Osteoblast (primary cell): ENCODE results near the gene C2orf68. TPM values are rescaled to one million over a fixed set of nuclear protein-coding genes. Genes with fewer than 3 reads are reported as not detected.

Source experiments
- DNase-seq: peaks from one replicate; pipeline ENCODE4 v3.0.0; 2011; ENCODE audit warnings: low spot score, mixed read lengths; ENCODE audit not compliant: insufficient read length; ENCODE audit errors: missing footprints
- H2AFZ ChIP-seq: 2 replicates; pipeline ENCODE4 v1.6.0; 2011; ENCODE audit warnings: mild to moderate bottlenecking, low read length
- H3K27ac ChIP-seq: 2 replicates; pipeline ENCODE4 v1.5.1; 2011; ENCODE audit warnings: mild to moderate bottlenecking, low read depth, low read length, moderate library complexity
- H3K27me3 ChIP-seq: 2 replicates; pipeline ENCODE4 v1.6.0; 2012; ENCODE audit warnings: mild to moderate bottlenecking, control low read depth, inconsistent platforms, low read length, moderate library complexity; ENCODE audit not compliant: insufficient read depth
- H3K36me3 ChIP-seq: 2 replicates; pipeline ENCODE4 v1.5.1; 2011; ENCODE audit warnings: mild to moderate bottlenecking, low read length, control low read depth, moderate library complexity; ENCODE audit not compliant: insufficient read depth
- H3K4me1 ChIP-seq: 2 replicates; pipeline ENCODE4 v1.5.1; 2011; ENCODE audit warnings: mild to moderate bottlenecking, low read length, control low read depth, moderate library complexity; ENCODE audit not compliant: insufficient read depth
- H3K4me2 ChIP-seq: 2 replicates; pipeline ENCODE4 v1.6.0; 2011; ENCODE audit warnings: mild to moderate bottlenecking, low read length; ENCODE audit not compliant: insufficient read depth
- H3K4me3 ChIP-seq: fragments of 200-600 bp; sonication (generic); 3 replicates; pipeline ENCODE4 v1.5.1; 2012; ENCODE audit warnings: mild to moderate bottlenecking, low read length, inconsistent platforms; ENCODE audit not compliant: insufficient read depth
- H3K79me2 ChIP-seq: 2 replicates; pipeline ENCODE4 v1.6.0; 2012; ENCODE audit warnings: mild to moderate bottlenecking, low read length, control low read depth, inconsistent platforms; ENCODE audit not compliant: insufficient read depth
- H3K9me3 ChIP-seq: 2 replicates; pipeline ENCODE4 v1.5.1; 2011; ENCODE audit warnings: low read depth, low read length, control low read depth
- H4K20me1 ChIP-seq: 2 replicates; pipeline ENCODE4 v1.6.0; 2012; ENCODE audit warnings: mild to moderate bottlenecking, low read length, control low read depth; ENCODE audit not compliant: insufficient read depth
- total RNA-seq: library from RNA; depleted of rRNA; stranded (reverse); fragments of >200 nt; gene quantifications from 2 replicates; pipeline ENCODE4 v1.2.3, GENCODE V29; 2012
- TF ChIP-seq, protein P1 (sequence below): IDR thresholded peaks from 2 replicates; pipeline ENCODE4 v1.5.1; 2011; ENCODE audit warnings: mild to moderate bottlenecking, low read depth, low read length, moderate library complexity; ENCODE audit errors: extremely low read depth

The C2orf68 gene
- total RNA-seq, 1 donor = 23.9 TPM

DNA sequence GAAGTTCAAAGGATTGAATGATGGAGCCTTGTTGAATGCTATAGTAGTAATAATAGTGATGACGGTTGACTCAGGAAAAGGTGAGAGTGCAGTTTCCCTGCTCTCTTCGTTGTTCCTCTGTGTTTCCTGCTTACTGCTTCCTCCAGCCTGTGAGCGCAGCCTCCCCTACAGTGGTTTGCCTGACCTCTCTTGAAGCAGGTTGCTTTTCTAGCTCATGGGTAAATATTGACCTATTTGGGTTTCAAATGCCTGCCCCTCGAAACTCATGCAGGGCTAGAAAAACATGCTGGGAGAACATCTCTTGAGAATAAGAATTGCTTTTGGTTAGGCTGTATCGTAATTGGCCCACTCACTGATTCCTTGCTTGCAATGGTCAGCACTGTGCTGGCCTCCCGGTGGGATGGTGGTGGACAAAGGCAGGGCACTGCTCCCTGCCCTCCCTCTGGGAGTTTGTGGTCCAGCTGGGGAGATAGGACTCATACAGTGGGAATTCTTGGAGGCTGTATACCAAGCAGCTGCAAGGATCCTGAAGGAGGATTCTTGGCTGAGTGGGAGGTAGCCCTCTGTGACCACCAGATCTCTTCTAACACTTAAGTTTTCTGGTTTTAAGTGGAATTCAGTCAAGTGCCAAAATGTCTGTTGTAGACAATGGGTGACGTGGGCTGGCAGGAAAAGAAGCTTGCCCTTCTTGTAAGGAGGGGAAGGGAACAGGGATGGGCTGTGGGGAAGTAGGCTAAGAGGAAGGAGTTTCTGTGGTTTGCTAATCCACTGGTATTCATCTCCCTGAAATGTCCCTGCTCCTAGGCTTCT, 21.7 kb downstream of the C2orf68 start:
- peak overlapping the region; percentile 90 for H3K27ac ChIP-seq
- H2AFZ ChIP-seq = no peak overlapping the region
- H3K4me2 ChIP-seq = peak overlapping the region; percentile 52
- H3K27me3 ChIP-seq = no peaks in the 10 kb centered on the region
- no peaks in the 10 kb centered on the region for H3K9me3 ChIP-seq
- H3K79me2 ChIP-seq = peaks cover 39% of the 10 kb centered on the region
- TF ChIP-seq, protein P1, sequence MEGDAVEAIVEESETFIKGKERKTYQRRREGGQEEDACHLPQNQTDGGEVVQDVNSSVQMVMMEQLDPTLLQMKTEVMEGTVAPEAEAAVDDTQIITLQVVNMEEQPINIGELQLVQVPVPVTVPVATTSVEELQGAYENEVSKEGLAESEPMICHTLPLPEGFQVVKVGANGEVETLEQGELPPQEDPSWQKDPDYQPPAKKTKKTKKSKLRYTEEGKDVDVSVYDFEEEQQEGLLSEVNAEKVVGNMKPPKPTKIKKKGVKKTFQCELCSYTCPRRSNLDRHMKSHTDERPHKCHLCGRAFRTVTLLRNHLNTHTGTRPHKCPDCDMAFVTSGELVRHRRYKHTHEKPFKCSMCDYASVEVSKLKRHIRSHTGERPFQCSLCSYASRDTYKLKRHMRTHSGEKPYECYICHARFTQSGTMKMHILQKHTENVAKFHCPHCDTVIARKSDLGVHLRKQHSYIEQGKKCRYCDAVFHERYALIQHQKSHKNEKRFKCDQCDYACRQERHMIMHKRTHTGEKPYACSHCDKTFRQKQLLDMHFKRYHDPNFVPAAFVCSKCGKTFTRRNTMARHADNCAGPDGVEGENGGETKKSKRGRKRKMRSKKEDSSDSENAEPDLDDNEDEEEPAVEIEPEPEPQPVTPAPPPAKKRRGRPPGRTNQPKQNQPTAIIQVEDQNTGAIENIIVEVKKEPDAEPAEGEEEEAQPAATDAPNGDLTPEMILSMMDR = no peak
- H3K36me3 ChIP-seq = peaks cover 5% of the 10 kb centered on the region
- DNase-seq = peak; percentile 98
- H3K4me1 ChIP-seq = peaks cover 46% of the 10 kb centered on the region
- peak overlapping the region; percentile 5 for H3K4me3 ChIP-seq
- H4K20me1 ChIP-seq = peaks cover 4% of the 10 kb centered on the region

DNA sequence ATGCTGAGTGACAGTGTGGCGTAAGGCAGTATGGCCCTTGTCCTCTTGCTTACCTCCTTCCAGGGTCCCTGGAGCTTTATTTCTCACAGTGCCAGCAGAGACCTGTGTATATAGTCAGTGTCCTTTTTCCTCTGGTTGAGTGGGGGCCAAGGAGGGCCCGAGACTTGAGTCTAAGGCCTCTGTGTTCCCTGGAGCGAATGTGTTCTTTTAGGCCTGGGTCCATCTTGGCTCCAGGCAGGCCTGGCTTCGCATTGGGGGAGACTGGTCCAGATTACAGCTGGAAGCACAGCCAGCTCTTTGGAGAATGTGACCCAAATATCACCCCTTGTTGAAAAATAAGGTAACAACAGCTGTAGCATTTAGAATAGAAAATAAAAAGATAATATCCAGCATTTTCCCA, 22.7 kb downstream of the C2orf68 start:
- H2AFZ ChIP-seq = no peak overlapping the region
- H3K4me1 ChIP-seq = peaks cover 45% of the 10 kb centered on the region
- no peak overlapping the region for H3K27ac ChIP-seq
- DNase-seq = no peak
- TF ChIP-seq, protein P1 = no peak
- H4K20me1 ChIP-seq = peaks cover 4% of the 10 kb centered on the region
- no peaks in the 10 kb centered on the region for H3K27me3 ChIP-seq
- no peak overlapping the region for H3K4me3 ChIP-seq
- H3K36me3 ChIP-seq = peaks cover 5% of the 10 kb centered on the region
- H3K9me3 ChIP-seq = no peaks in the 10 kb centered on the region
- no peak overlapping the region for H3K4me2 ChIP-seq
- peaks cover 38% of the 10 kb centered on the region for H3K79me2 ChIP-seq

DNA sequence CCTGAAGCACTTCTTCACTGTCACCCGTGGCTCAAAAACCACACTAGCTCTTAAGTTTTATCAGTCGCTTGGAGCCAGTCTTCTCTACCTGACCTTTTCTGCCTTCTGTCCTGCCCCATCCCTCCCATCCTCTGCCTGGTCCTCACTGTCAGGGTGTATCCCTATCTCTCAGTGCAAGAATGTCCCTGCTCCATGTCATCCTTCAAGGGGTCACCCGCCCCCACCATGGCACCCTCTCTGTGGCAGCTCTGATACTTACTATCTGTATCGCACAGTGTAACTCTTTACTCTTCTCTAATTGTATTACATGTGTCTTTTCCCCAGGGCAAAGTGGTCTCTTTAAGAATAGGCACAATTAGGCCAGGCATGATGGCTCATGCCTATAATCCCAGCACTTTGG, 23.2 kb downstream of the C2orf68 start:
- no peaks in the 10 kb centered on the region for H3K27me3 ChIP-seq

DNA sequence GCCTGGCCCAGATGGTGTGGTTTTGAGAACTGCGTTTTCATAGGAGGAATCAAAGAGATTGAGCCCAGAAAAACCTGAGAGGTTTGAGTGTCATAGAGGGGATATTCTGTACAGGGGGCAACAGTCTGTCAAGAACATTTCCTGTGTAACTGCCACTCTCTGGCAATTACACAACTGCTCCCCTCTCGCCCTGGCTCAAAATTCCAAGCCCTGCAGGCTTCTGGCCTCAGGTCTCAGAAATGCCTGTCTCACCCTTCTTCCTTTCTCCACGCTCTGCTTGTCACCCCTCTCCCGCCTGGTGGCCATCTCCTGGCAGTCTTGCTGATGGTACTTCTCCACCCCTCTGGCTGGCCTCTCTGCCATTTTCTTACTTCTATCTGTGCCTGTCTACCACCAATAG, 23.6 kb downstream of the C2orf68 start:
- H3K79me2 ChIP-seq = peaks cover 32% of the 10 kb centered on the region
- H3K4me2 ChIP-seq = no peak overlapping the region
- H3K36me3 ChIP-seq = peaks cover 2% of the 10 kb centered on the region
- no peak overlapping the region for H3K4me3 ChIP-seq
- TF ChIP-seq, protein P1 = no peak
- H4K20me1 ChIP-seq = peaks cover 4% of the 10 kb centered on the region
- no peaks in the 10 kb centered on the region for H3K27me3 ChIP-seq
- no peak overlapping the region for H2AFZ ChIP-seq
- no peaks in the 10 kb centered on the region for H3K9me3 ChIP-seq
- peaks cover 48% of the 10 kb centered on the region for H3K4me1 ChIP-seq
- H3K27ac ChIP-seq = no peak overlapping the region
- no peak for DNase-seq

More for the DNA sequence above, 23.2 kb downstream of the C2orf68 start:
- Histone ChIP-seq H4K20me1 (peaks cover 4% of the 10 kb centered on the region), H3K9me3 (no peaks in the 10 kb centered on the region), H3K4me1 (peaks cover 48% of the 10 kb centered on the region), H3K27ac (no peak overlapping the region), H3K79me2 (peaks cover 35% of the 10 kb centered on the region), H3K4me3 (no peak overlapping the region), H2AFZ (no peak overlapping the region), H3K4me2 (no peak overlapping the region), H3K36me3 (peaks cover 5% of the 10 kb centered on the region)
- TF ChIP-seq, protein P1 = no peak
- no peak for DNase-seq
